ENCODE results near the gene OSBPL1A. TPM values are rescaled to one million over a fixed set of nuclear protein-coding genes. Genes with fewer than 3 reads are reported as not detected.

The OSBPL1A gene
- 32.8 and 33.4 TPM in 2 replicates for total RNA-seq (2014; rRNA removed; shearing (Covaris generic))

GRCh38 chr18:24397694-24398368 is at the start of gene OSBPL1A:
TSS of gene OSBPL1A (minus strand) at chr18:24397824. CDS start at chr18:24377533, 20,291 bp downstream.
- DNase-seq (ENCODE audit: low spot score), result peak; percentile 94

- DNase-seq (ENCODE audit: low spot score), result no peak
Observed at GRCh38 chr18:24446953-24447538, 49.4 kb upstream of the OSBPL1A start.

GRCh38 chr18:24446453-24446852 is 48.8 kb upstream of the OSBPL1A start:
- DNase-seq (ENCODE audit: low spot score), result no peak

GRCh38 chr18:24443870-24444269 is 46.2 kb upstream of the OSBPL1A start:
- no peak for DNase-seq (ENCODE audit: low spot score)

- DNase-seq (ENCODE audit: low spot score), result no peak
Observed at GRCh38 chr18:24436939-24437338, 39.3 kb upstream of the OSBPL1A start.

GRCh38 chr18:24432618-24433017 is 35.0 kb upstream of the OSBPL1A start:
- no peak for DNase-seq (ENCODE audit: low spot score)

GRCh38 chr18:24429188-24429587 is 31.6 kb upstream of the OSBPL1A start:
- no peak for DNase-seq (ENCODE audit: low spot score)

GRCh38 chr18:24428709-24429108 is 31.1 kb upstream of the OSBPL1A start:
- DNase-seq (ENCODE audit: low spot score), result no peak

- no peak for DNase-seq (ENCODE audit: low spot score)
Observed at GRCh38 chr18:24427484-24427883, 29.9 kb upstream of the OSBPL1A start.

- peak; percentile 58 for DNase-seq (ENCODE audit: low spot score)
Observed at GRCh38 chr18:24426398-24427294, 29.0 kb upstream of the OSBPL1A start, which contains the start of gene IMPACT. TSS of gene IMPACT (plus strand) at chr18:24426670. CDS start at chr18:24426757, 87 bp downstream.

- no peak for DNase-seq (ENCODE audit: low spot score)
Observed at GRCh38 chr18:24426073-24426397, 28.4 kb upstream of the OSBPL1A start.

DNA sequence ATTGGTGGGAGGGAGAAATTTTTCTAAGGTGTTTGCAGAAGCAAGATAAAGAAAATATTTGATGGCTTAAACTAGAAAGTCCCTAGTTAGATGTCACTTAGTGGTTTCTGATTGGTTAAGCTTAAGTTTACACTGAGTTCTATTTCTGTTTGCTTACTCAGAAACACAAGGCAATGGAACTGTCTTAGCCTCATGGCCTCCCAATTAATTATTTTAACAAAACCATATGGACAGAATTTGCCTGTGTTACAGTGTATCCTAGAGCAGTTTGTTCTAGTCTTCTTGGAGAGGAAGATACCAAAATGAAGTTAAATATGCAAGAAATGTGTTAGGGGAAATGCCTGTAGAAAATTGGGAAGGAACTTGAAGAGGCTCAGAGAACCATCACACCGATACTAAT is 24.2 kb upstream of the OSBPL1A start:
- DNase-seq (ENCODE audit: low spot score), result no peak

DNA sequence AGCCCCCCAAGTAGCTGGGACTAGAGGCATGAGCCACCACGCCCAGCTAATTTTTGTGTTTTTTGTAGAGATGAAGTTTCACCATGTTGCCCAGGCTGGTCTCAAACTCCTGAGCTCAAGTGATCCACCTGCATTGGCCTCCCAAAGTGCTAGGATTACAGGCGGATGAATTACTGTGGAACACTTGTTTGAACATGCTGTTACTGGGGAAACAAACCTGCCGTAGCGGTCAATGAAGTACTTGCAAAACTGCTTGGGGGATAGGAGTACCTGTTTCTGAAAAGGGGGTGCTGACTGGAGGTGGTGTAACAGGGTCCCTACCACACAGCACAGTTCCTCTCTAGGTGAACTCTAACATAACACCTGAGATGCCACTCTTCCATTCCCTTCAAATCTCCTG is 22.9 kb upstream of the OSBPL1A start:
- no peak for DNase-seq (ENCODE audit: low spot score)

- no peak for DNase-seq (ENCODE audit: low spot score)
Observed at GRCh38 chr18:24417480-24417879, 19.9 kb upstream of the OSBPL1A start.

- DNase-seq (ENCODE audit: low spot score), result no peak
Observed at GRCh38 chr18:24414349-24415003, 16.9 kb upstream of the OSBPL1A start.

DNA sequence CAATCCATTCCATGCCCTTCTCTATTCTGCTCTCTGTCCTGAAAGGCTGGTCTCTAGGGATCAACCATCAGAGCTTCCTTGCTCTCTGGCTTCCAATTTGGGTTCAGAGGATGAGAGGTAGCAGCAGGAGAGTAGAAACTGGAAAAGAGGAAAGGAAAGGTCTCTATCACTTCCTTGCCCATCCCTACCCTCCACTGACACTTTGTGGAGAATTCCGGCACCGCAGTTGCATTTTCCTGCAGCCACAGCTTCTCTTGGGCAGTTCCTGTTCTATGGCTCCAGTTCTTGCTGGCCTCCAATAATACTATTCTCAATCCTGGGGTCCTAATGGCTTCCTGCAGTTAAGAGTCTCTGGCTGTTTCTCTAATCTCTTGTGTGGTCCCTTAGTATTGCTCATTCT is 15.5 kb upstream of the OSBPL1A start:
- DNase-seq (ENCODE audit: low spot score), result no peak

GRCh38 chr18:24408496-24408895 is 10.9 kb upstream of the OSBPL1A start:
- DNase-seq (ENCODE audit: low spot score), result no peak

DNA sequence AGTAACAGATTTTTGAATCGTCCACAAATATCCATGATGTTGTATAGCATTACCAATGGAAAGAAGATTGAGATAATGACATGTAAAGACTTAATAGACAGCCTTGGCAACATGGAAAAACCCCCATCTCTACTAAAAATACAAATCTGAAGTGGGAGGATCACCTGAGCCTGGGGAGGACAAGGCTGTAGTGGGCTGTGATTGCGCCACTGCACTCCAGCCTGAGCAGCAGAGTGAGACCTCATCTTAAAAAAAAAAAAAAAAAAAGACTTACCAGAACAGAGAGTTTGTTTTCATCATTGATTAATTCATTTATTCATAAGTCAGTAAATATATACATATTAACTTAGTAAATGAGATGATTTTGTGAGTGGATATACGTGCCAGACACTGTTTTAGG is 7.0 kb upstream of the OSBPL1A start:
- no peak for DNase-seq (ENCODE audit: low spot score)

DNA sequence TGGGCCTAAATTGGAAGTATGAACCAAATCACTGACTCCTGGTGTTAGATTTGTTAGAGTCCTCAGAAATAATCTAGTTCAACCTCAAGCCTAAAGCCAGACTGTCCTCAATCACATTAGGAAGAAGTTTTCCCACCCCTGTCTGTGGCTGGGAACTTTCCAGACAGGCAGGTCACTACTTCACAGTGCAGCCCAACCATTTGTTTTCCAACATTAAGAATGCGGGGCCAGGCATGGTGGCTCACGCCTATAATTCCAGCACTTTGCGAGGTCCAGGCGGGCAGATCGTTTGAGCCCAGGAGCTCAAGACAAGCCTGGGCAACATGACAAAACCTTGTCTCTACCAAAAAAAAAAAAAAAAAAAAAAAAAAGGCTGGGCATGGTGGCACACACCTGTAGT is 5.5 kb upstream of the OSBPL1A start:
- no peak for DNase-seq (ENCODE audit: low spot score)

GRCh38 chr18:24402209-24402785 is 4.7 kb upstream of the OSBPL1A start:
- no peak for DNase-seq (ENCODE audit: low spot score)

DNA sequence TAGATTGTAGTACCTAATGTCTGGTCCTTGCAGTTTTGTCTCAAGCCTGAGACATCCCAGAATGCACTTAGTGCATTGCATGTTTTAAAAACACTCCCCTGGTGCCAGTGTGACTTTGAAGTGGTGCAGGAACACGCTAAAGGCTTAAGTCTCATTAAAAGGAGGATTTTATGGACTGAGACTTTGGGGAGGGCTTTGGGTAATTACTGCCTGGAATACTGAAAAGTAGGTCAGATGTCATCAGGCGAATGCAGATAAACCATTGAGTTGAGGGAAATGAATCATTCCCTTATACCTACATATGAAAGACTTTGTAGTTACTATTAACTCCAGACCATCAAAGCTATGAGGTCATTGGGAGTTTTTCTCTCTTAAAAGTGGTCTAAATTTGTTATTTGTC is 3.0 kb upstream of the OSBPL1A start:
- DNase-seq (ENCODE audit: low spot score), result peak; percentile 21

DNA sequence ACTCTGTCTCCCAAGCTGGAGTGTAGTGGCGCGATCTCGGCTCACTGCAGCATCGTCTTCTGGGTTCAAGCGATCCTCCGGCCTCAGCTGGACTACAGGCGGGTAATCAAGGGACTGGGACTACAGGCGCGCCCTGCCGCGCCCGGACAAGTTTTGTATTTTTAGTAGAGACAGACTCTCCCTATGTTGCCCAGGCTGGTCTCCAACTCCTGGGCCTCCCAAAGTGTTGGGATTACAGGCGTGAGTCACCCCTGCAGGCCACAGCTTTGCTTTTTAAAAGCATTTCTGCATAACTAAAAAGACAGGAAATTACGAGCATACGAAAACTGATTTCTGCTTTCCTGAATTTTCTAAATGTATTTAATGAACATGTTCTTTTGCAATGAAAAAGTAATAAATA is 916 bp upstream of the OSBPL1A start:
- peak; percentile 32 for DNase-seq (ENCODE audit: low spot score)
